Liver (tissue), 9 donors: ENCODE data around the gene VWF. TPM values are rescaled to one million over a fixed set of nuclear protein-coding genes. Genes with fewer than 3 reads are reported as not detected.
A peak's percentile ranks its signal among the peaks of the same experiment; 100 is the strongest.
"Not testable (repeated sequence)": the region's sequence is repeated elsewhere in the genome, so short reads cannot be mapped to it uniquely, and the experiment has no call there.

Experiments used
- DNase-seq: peaks from one replicate; pipeline ENCODE4 v3.0.0-alpha.2; 2017; ENCODE audit warnings: low spot score
- H3K27ac ChIP-seq, 2 donors: one replicate each; pipeline ENCODE4 v1.7.0; 2013; ENCODE audit warnings: inconsistent platforms in 2 of 2, low read length in 2 of 2, control low read depth in 1 of 2, low read depth in 1 of 2, mild to moderate bottlenecking in 1 of 2
- H3K27me3 ChIP-seq, 4 donors: one replicate each; pipeline versions ENCODE4 v1.6.1 to v1.7.0; 2013; ENCODE audit warnings: low read length in 3 of 4, inconsistent platforms in 1 of 4, mild to moderate bottlenecking in 1 of 4, moderate library complexity in 1 of 4; ENCODE audit not compliant: control insufficient read depth in 4 of 4, insufficient read depth in 4 of 4
- H3K36me3 ChIP-seq, 4 donors: one replicate each; pipeline versions ENCODE4 v1.6.1 to v1.7.0; 2013; ENCODE audit warnings: low read length in 3 of 4, mild to moderate bottlenecking in 3 of 4, low read depth in 1 of 4, moderate library complexity in 1 of 4; ENCODE audit not compliant: control insufficient read depth in 4 of 4, insufficient read depth in 3 of 4
- H3K4me1 ChIP-seq, 4 donors: one replicate each; pipeline versions ENCODE4 v1.6.1 to v1.7.0; 2013; ENCODE audit warnings: low read length in 3 of 4, mild to moderate bottlenecking in 3 of 4, moderate library complexity in 1 of 4; ENCODE audit not compliant: control insufficient read depth in 4 of 4, insufficient read depth in 4 of 4
- H3K4me3 ChIP-seq, 3 donors: one replicate each; pipeline versions ENCODE4 v1.6.1 to v1.7.0; 2013; ENCODE audit warnings: low read length in 3 of 3, control low read depth in 1 of 3, low read depth in 1 of 3, mild to moderate bottlenecking in 1 of 3
- H3K9ac ChIP-seq, 2 donors: one replicate each; pipeline ENCODE4 v1.7.0; 2013; ENCODE audit warnings: low read length in 2 of 2, mild to moderate bottlenecking in 2 of 2, moderate library complexity in 2 of 2, control low read depth in 1 of 2, low read depth in 1 of 2
- H3K9me3 ChIP-seq, 4 donors: one replicate each; pipeline versions ENCODE4 v1.6.1 to v1.7.0; 2013; ENCODE audit warnings: low read length in 3 of 4; ENCODE audit not compliant: control insufficient read depth in 4 of 4
- GABPA ChIP-seq, 2 donors: IDR thresholded peaks in 1 of 2; conservative IDR thresholded peaks in 1 of 2; 2 replicates each; pipeline ENCODE4 v1.6.1; 2016; ENCODE audit warnings: antibody characterized with exemption in 2 of 2, mild to moderate bottlenecking in 1 of 2, moderate library complexity in 1 of 2
- HNF4A ChIP-seq, 2 donors: conservative IDR thresholded peaks; 2 replicates each; pipeline ENCODE4 v1.6.1; 2016; ENCODE audit warnings: antibody characterized with exemption in 2 of 2, mild to moderate bottlenecking in 2 of 2
- NR2F2 ChIP-seq: IDR thresholded peaks from 2 replicates; pipeline ENCODE4 v1.6.1; 2016; ENCODE audit warnings: antibody characterized with exemption
- RAD21 ChIP-seq, 2 donors: IDR thresholded peaks; 2 replicates each; pipeline ENCODE4 v1.6.1; 2016; ENCODE audit warnings: antibody characterized with exemption in 2 of 2, mild to moderate bottlenecking in 2 of 2
- RXRA ChIP-seq, 2 donors: IDR thresholded peaks; 2 replicates each; pipeline ENCODE4 v1.6.1; 2017 to 2018; ENCODE audit warnings: antibody characterized with exemption in 2 of 2, mild to moderate bottlenecking in 1 of 2
- YY1 ChIP-seq: IDR thresholded peaks from 2 replicates; pipeline ENCODE4 v1.6.1; 2016; ENCODE audit warnings: antibody characterized with exemption, mild to moderate bottlenecking
- WGBS: extraction: QIAGEN DNeasy Blood & Tissue Kit; methylation state at CpG from one replicate; pipeline ENCODE4 v1.1.7; 2013; 5-methylcytosine and 5-hydroxymethylcytosine counted together
- polyA plus RNA-seq, 2 donors: library from polyadenylated mRNA; stranded (reverse) in 1 of 2; unstranded in 1 of 2; fragments of 200-250 nt in 1 of 2; fragments of >200 nt in 1 of 2; fragmentation: Nextera tagmentation in 1 of 2; extraction: Ambion mirVana in 1 of 2; gene quantifications; one replicate each; pipeline versions ENCODE4 v1.2.1 to v1.2.3, GENCODE V29; 2013 to 2015
- total RNA-seq, 2 donors: library from RNA; depleted of rRNA; stranded (reverse); fragments of >200 nt; gene quantifications; one replicate each; pipeline ENCODE4 v1.2.3, GENCODE V29; 2014
- TF ChIP-seq, protein P1 (sequence below): IDR thresholded peaks from 2 replicates; pipeline ENCODE4 v1.6.1; 2016; ENCODE audit warnings: antibody characterized with exemption
- TF ChIP-seq, protein P2 (sequence below): IDR thresholded peaks from 2 replicates; pipeline ENCODE4 v1.6.1; 2016; ENCODE audit warnings: antibody characterized with exemption
- donor health status: healthy.
- donor health status: healthy.
- donor health status: healthy.
- donor health status: healthy.
- donor health status: healthy.

Gene VWF
- total and polyA plus RNA-seq, 4 donors = 2.1 to 10.8 (median 4.0) TPM

DNA sequence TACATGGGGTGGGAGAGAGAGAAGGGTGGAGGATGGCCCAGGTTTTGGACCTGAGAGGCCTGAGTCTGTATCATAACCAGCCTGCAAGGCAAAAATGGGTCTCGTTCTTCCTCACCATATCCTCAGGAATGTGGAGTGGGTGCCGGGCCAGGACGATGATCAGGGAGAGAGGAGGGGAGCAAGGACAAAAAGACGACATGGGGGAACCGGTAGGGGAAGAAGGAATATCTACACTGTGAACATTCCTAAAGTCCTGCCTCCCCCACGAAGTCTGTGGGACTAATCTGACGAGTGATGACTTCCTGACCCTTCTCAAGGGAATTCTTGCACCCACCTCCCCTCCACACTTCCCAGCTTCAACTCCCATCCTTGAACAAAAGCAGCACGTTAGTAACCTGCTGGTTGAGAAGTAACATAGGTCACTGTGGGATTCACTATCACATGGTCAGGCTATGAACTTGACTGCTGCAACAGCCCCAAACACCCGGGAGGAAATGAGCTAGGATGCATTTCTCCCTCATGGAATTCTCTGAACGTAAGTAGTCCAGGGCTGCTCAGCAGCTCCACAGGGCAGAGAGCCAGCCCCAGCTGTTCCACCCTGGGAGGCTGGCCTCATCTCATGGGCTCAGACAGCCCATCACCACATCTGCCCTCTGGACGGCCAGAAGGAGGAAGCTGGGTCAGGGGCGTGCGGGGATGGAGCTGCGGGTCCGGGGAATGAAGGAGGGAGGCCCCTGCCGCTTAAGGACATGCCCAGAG is 36.8 kb upstream of the VWF start:
- WGBS = 68% methylated on average over 16 of the region's 16 CpGs
- Histone ChIP-seq H3K4me1 (peaks cover 0 to 5% (median 4%) of the 10 kb centered on the region in 4 donors), H3K27ac (peak overlapping the region; percentile 15 to 37), H3K9ac (no peak overlapping the region), H3K36me3 (no peaks in the 10 kb centered on the region), H3K4me3 (no peak overlapping the region), H3K27me3 (no peaks in the 10 kb centered on the region), H3K9me3 (no peaks in the 10 kb centered on the region)
- DNase-seq = no peak
- TF ChIP-seq RAD21 (IDR thresholded peaks at IDR 0.05) (no peak), NR2F2 (peak; percentile 55), RXRA (IDR thresholded peaks at IDR 0.05) (peak in 1 of 2 donors; percentile 19)

DNA sequence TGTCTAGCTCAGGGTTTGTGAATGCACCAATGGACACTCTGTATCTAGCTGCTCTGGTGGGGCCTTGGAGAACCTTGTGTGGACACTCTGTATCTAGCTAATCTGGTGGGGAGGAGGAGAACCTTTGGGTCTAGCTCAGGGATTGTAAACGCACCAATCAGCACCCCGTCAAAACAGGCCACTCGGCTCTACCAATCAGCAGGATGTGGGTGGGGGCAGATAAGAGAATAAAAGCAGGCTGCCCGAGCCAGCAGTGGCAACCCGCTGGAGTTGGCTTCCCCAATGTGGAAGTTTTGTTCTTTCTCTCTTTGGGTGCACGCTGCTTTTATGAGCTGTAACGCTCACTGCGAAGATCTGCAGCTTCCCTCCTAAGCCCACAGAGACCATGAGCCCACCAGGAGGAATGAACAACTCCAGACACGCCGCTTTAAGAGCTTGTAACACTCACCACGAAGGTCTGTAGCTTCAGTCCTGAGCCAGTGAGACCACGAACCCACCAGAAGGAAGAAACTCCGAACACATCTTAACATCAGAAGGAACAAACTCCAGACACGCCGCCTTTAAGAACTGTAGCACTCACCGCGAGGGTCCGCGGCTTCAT is 35.7 kb upstream of the VWF start:
- not testable (repeated sequence) for H3K4me3 ChIP-seq, H3K27ac ChIP-seq, H3K36me3 ChIP-seq, DNase-seq, H3K9ac ChIP-seq, H3K27me3 ChIP-seq, H3K4me1 ChIP-seq, H3K9me3 ChIP-seq
- whole genome bisulfite sequencing = 90% methylated on average over 19 of the region's 19 CpGs

DNA sequence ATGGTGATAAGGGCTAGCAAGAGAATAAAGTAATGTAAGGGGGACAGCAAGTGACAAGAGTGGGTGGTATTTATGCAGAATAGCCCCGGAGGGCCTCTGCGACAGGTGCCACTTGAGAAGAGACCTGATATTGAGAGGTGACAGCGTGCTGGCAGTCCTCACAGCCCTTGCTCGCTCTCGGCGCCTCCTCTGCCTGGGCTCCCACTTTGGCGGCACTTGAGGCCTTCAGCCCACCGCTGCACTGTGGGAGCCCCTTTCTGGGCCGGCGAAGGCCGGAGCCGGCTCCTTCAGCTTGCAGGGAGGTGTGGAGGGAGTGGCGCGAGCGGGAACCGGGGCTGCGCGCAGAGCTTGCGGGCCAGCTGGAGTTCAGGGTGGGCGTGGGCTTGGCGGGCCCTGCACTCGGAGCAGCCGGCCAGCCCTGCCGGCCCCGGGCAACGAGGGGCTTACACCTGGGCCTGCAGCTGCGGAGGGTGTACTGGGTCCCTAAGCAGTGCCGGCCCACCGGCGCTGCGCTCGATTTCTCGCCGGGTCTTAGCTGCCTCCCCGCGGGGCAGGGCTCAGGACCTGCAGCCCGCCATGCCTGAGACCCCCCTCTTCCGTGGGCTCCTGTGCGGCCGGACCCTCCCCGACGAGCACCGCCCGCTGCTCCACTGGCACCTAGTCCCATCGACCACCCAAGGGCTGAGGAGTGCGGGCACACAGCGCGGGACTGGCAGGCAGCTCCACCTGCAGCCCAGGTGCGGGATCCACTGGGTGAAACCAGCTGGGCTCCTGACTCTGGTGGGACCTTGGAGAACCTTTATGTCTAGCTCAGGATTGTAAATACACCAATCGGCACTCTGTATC is 34.9 kb upstream of the VWF start:
- not testable (repeated sequence) for H3K9me3 ChIP-seq, H3K9ac ChIP-seq, H3K27me3 ChIP-seq, H3K27ac ChIP-seq, H3K4me3 ChIP-seq, H3K4me1 ChIP-seq, DNase-seq, H3K36me3 ChIP-seq
- 93% methylated on average over 50 of the region's 50 CpGs for WGBS

DNA sequence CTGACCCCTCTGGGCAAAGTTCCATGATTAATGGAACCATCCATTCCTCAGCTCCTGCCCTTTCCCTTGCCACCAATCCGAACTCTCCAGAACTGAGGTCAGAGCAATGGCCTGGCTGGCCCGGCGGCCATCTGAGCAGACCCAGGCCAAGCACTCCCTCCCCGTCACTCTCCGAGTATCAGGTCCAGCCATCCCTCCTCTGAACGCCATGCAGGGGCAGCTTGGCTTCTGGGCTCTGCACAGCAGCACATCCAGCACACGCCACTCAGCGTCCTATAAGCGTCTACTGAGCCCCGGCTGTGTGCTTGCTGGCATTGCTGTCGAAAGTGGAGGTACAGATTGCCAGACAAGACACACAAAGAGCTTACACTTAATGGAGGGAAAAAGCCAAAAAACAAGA is 34.3 kb upstream of the VWF start:
- no peak overlapping the region for H3K9ac ChIP-seq
- no peaks in the 10 kb centered on the region for H3K36me3 ChIP-seq
- 90% methylated on average over 11 of the region's 11 CpGs for WGBS
- H3K4me3 ChIP-seq = no peak overlapping the region
- no peak for DNase-seq
- no peak overlapping the region for H3K27ac ChIP-seq
- H3K27me3 ChIP-seq = no peaks in the 10 kb centered on the region
- H3K4me1 ChIP-seq = no peaks in the 10 kb centered on the region
- TF ChIP-seq, protein P1, sequence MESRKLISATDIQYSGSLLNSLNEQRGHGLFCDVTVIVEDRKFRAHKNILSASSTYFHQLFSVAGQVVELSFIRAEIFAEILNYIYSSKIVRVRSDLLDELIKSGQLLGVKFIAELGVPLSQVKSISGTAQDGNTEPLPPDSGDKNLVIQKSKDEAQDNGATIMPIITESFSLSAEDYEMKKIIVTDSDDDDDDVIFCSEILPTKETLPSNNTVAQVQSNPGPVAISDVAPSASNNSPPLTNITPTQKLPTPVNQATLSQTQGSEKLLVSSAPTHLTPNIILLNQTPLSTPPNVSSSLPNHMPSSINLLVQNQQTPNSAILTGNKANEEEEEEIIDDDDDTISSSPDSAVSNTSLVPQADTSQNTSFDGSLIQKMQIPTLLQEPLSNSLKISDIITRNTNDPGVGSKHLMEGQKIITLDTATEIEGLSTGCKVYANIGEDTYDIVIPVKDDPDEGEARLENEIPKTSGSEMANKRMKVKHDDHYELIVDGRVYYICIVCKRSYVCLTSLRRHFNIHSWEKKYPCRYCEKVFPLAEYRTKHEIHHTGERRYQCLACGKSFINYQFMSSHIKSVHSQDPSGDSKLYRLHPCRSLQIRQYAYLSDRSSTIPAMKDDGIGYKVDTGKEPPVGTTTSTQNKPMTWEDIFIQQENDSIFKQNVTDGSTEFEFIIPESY = no peak
- TF ChIP-seq YY1 (no peak), HNF4A (conservative IDR thresholded peaks at IDR 0.05) (no peak), NR2F2 (peak; percentile 38), GABPA (IDR thresholded peaks at IDR 0.05 in 1 of 2, conservative IDR thresholded peaks at IDR 0.05 in 1 of 2) (no peak)
- TF ChIP-seq, protein P2, sequence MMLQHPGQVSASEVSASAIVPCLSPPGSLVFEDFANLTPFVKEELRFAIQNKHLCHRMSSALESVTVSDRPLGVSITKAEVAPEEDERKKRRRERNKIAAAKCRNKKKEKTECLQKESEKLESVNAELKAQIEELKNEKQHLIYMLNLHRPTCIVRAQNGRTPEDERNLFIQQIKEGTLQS = no peak
- no peaks in the 10 kb centered on the region for H3K9me3 ChIP-seq
